HTERT RPE-1 (cell line): Measurements from ENCODE around the gene GNB1L.

Experiments used
- in situ Hi-C: fragments of 300-500 bp; cut with MboI; formaldehyde crosslinking; loops from 4 replicates; pipeline ENCODE4 v1.14.3; 2020; ENCODE audit warnings: low sequenced_read_pairs

The GNB1L gene

GRCh38 chr22:19811811-19812771 is 42.6 kb downstream of the GNB1L start:
- in situ Hi-C loops: no loop called here

DNA sequence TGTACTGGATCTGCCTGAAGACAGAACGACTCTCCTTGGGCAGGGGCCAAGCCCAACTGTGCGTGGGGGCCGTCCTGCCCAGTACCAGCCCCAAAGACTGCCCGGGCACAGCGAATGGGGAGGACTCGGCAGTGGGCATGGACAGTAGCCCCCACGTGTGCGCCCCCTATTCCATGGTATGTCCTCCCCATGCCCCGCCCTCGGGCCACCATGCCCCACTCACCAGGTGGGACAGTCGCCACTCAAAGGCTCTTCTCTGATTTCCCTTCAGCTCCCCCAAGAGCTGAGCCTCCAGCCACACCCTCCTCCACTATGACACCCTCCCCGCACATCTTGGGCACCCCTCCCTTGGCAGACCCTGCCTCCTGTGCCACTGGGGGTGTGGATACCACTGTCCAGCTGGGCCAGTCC is 43.5 kb downstream of the GNB1L start:
- in situ Hi-C loops: no loop called here

GRCh38 chr22:19810381-19811201 is 44.1 kb downstream of the GNB1L start:
- in situ Hi-C loops: no loop called here

DNA sequence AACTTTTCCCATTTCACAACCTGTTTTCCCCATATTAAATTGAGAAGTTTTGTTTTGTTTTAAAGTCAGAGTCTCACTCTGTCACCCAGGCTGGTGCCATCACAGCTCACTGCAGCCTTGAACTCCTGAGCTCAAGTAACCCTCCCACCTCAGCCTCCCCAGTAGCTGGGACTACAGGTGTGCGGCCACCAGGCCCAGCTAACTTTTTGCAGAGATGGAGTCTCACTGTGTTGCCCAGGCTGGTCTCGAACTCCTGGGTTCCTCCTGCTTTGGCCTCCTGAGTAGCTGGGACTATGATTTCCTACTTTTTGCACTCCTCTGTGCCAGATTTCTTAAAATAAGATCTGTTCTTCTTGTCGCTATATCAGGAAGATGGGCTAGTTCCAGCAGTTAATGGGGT is 44.9 kb downstream of the GNB1L start:
- in situ Hi-C loops: no loop called here

DNA sequence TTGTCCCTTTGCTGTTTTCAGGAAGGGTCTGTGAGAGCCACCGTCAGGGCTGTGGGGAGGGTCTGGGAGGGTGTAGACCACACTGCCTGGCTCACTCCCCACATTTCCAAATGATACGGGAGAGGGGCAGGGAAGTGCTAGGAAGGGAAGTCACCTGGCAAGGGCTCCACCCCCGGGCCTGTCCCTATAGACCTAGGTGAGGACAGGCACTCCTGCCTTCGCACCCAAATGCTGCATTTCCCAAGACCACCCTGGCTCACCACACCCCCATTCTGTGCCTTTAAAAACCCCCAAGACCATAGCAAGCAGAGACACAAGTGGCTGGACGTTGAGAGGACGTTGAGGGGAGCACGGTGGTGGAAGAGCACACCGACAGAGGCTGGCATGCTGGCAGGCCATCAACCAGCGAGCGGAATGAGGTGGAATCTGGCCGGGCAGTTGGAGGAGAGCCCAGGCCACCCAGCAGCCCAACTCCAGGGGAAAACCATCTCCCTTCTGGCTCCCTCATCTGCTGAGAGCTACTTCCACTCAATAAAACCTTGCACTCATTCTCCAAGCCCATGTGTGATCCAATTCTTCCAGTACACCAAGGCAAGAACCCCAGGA is 45.7 kb downstream of the GNB1L start:
- in situ Hi-C loops: no loop called here

- in situ Hi-C loops: no loop called here
Observed at GRCh38 chr22:19807914-19808872, 46.5 kb downstream of the GNB1L start.

DNA sequence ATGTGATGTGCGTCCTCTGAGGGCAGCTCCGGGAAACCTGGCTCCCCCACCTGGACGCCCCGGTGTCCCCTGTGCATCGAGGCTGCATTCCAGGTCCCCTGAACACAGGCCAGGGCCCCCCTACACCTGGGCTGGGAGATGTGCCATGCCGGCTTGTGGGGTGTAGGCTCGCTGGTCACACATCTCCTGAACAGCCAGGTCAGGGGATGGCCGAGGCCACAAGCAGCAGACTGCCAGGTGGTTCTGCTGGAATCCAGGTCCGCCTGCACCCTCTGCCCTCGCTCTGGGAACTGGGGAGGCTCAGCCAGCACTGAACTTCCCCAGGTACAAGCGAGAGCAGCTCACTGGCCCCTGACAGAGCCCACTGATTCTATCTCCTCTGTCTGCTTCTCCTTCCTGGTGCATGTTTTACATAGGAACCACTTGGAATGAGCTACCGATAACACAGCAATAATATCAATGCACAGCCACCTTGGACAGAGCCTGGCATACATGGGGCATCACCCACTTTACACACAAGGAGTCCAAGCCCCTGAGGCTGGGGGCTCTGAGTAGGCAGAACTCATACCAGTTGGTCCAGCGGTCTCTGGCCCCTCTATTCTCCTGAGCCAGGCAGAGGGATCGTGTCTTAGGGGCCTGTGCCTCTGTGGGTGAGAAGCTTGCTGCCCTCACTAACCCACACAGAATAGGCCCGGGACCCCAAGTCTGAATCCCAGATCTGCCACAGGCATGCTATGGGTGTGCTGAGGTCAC is 47.3 kb downstream of the GNB1L start:
- in situ Hi-C loops: no loop called here

- in situ Hi-C loops: no loop called here
Observed at GRCh38 chr22:19806213-19807160, 48.2 kb downstream of the GNB1L start.

DNA sequence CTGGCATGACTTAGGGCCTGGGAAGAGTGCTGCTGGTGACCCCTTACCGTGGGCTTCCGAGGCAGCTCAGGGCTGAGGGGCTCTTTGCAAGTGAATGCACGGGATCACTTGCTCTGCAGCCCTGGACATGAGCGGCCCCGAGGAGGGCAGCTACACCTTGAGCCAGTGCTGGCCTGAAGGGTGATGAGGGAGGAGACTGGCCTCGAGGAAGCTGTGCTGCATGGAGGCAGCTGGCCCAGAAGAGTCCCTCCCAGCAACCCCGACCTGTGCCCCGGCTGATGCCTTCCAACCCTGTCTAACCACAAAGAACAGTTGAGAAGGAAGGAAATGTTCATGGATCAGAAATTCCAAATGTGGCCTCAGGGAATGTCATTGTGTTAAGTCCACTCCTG is 48.9 kb downstream of the GNB1L start:
- in situ Hi-C loops: no loop called here

GRCh38 chr22:19803736-19804267 is 50.9 kb downstream of the GNB1L start:
- in situ Hi-C loops: no loop called here

GRCh38 chr22:19802894-19803735 is 51.6 kb downstream of the GNB1L start:
- in situ Hi-C loops: no loop called here

DNA sequence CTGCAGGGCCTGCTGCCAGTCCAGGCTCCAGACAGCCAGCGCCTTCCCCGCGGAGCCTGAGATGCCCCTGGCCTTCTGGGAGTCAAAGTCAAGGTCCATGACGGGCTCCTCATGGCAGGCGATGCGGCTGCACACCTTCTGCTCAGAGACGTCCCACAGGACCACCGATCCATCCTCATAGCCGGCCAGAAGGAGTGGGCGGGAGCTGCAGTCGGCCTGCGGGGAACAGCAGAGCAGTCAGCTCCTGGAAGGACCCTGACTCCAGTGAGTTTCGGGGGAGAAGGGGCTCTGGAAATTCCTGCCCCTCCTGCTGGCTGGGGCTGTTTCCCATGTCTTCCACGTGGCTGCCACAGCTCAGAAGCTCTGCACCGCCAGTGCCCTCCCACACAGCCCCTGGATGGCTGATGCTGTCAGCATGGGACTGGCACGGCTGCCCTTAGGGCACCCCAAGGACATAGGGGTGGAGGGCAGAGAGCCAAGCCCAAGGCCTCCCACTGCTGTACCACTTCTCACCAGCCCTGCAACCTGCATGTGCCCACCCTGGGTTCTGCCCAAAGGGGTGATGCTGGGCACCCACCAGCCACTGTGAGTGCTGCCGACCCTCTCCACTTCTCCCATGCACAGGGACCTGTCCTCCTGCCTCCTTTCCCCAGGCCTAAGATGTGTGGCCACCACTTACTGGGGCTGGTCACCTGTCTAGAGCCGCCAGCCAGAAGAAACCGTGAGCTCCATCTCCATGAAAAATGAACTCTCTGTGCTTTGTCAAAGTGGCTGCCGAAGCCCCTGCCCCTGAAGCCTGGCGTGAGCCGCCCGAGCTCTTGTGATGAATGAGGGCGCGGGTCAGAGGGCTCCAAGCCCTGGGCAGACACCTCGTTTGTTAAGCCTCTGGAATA is 52.4 kb downstream of the GNB1L start:
- in situ Hi-C loops: no loop called here

- in situ Hi-C loops: no loop called here
Observed at GRCh38 chr22:19801340-19802000, 53.2 kb downstream of the GNB1L start.

- in situ Hi-C loops: no loop called here
Observed at GRCh38 chr22:19800761-19801244, 53.9 kb downstream of the GNB1L start.

- in situ Hi-C loops: no loop called here
Observed at GRCh38 chr22:19800306-19800705, 54.4 kb downstream of the GNB1L start.
